GM19397 (cell line): ENCODE results near the gene AGER.
"Not testable (repeated sequence)": the region's sequence is repeated elsewhere in the genome, so short reads cannot be mapped to it uniquely, and the experiment has no call there.

ENCODE experiments used
- ATAC-seq: cut with Tn5 transposase; IDR thresholded peaks from one replicate; pipeline ENCODE4 v1.9.1; 2021; ENCODE audit warnings: mild to moderate bottlenecking, moderate library complexity; ENCODE audit not compliant: unreplicated experiment

The AGER gene

GRCh38 chr6:32187725-32188380 lies 3.8 kb upstream of the AGER start:
- not testable (repeated sequence) for ATAC-seq

GRCh38 chr6:32187009-32187709 lies 3.1 kb upstream of the AGER start:
- ATAC-seq, result no peak

DNA sequence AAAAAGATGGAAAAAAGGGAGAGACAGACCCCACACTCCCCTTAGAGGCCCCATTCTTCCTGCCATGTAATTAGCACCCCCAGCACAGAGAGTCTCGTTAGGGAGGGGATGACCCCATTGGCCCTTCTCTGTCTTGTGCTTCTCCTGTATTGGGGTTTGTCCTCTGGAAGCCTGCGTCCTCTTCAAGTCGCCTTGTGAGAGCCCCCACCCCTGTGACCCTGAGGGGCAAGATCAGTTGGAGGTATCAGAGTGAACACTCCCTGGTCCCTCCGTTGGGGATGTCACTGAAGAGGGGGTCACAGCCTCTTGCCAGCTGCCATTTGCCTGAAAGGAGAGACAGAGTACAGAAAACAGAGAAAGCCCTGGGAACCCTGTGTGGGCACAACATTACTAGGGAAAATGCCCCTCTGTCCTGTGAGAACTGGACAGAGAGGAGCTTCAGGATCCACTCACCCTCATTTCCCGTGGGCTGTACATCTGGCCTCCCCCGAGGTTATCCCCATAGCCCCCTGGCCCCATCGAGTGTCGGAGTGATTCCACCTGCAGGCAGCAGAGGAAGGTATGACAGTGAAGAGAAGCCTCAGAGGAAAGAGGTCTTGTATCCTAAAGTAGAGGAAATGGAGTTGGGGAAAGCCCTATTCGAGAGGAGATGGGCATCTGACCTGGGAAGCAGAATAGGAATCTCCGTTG lies 2.2 kb upstream of the AGER start:
- not testable (repeated sequence) for ATAC-seq

DNA sequence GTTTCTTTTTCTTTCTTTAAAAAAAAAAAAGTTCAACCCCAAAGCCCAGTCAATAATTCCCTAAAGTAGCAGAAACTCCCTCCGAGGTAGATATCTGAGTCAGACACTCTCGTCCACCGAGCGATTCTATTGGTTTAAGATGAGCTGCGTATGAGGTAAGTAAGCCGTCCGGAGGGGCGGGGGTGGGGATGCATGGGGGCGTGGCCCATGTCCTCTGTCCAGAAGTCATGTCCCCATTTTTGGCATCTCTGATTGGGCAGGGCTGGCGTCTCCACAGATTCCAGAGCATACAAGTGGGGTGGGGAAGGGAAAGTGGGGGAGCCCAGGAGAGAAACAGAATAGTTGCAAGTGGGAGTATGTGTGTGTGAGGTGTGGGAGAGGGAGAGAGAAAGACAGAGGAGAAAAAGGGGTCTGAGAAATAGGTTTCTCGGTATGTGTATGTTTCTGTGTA lies 1.7 kb upstream of the AGER start:
- ATAC-seq, result not testable (repeated sequence)

DNA sequence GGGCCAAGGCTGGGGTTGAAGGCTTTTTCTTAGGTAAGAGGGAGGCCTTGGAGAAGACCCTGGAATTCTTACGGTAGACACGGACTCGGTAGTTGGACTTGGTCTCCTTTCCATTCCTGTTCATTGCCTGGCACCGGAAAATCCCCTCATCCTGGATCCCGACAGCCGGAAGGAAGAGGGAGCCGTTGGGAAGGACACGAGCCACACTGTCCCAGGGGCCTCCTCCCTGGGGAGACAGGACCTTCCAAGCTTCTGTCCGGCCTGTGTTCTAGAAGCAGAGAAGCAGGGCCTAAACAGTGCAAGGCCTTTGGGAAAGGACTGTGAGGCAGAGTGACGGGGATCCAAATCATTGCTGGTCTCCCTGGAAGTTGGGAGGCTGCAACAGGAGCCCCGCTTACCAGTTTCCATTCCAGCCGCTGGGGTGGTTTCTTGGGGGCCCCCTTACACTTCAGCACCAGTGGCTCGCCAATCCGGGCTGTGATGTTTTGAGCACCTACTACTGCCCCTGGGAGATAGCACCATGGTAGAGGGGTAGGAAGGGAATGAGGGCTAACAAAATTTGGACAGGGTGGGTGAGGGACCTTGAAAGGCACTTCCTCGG lies 470 bp downstream of the AGER start:
- no peak for ATAC-seq

DNA sequence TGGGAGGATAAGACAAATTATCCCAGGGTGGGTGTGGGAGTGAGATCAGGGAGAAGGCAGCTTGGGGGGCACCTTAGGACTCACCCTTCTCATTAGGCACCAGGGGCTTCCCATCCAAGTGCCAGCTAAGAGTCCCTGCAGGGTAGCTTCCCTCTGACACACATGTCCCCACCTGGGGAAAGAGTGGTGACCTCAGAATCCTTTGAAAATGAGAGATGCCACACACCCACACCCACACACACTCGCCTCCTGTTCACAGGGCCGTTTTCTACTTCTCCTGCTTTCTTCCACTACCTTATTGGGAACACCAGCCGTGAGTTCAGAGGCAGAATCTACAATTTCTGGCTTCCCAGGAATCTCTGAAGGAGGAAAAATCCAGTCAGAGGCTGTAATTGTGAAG lies 1.0 kb downstream of the AGER start:
- ATAC-seq, result no peak

- ATAC-seq, result no peak
These were observed 1.5 kb downstream of the AGER start for GRCh38 chr6:32182555-32182981.

- no peak for ATAC-seq
These were observed 2.0 kb downstream of the AGER start for GRCh38 chr6:32181915-32182529.

DNA sequence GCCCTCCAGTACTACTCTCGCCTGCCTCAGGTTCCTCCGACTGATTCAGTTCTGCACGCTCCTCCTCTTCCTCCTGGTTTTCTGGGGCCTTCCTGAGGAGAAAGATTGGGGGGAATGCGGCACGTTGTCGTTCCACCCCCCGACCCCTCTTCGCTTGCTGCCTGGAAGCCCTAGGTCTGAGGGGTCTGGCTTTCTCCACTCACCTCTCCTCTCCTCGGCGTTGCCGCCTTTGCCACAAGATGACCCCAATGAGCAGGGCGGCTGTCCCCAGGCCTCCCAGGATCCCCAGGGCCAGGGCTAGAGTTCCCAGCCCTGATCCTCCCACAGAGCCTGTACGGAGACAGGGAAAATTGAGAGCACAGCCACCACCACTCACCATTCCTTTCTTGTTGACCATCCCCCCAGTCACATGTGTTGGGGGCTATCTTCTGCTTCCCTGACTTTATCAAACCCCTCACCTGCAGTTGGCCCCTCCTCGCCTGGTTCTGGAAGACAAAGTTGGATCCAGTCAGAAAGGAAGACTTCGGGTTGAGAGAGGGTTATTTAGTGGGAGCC lies 2.8 kb downstream of the AGER start:
- ATAC-seq, result no peak

DNA sequence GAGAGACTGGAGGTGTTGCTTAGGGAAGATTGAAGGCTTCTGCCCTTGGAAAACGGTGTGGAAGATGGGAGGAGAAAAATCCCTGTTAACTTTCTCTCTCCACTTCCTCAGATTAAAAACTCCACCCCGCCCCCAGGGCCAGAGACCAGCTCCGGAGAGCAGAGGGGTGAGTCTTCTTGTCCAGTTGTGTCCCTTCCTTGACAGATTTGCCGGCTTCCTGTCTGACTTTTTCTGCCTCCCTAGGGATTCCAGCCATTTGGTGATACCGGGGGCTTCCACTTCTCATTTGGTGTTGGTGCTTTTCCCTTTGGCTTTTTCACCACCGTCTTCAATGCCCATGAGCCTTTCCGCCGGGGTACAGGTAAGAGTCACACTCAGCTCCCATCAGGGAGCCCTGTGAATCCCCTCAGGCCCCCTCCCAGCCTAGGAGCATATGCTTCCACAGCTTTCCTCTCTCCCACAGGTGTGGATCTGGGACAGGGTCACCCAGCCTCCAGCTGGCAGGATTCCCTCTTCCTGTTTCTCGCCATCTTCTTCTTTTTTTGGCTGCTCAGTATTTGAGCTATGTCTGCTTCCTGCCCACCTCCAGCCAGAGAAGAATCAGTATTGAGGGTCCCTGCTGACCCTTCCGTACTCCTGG lies 4.2 kb downstream of the AGER start:
- no peak for ATAC-seq

- no peak for ATAC-seq
These were observed 5.3 kb downstream of the AGER start for GRCh38 chr6:32178547-32179440.

DNA sequence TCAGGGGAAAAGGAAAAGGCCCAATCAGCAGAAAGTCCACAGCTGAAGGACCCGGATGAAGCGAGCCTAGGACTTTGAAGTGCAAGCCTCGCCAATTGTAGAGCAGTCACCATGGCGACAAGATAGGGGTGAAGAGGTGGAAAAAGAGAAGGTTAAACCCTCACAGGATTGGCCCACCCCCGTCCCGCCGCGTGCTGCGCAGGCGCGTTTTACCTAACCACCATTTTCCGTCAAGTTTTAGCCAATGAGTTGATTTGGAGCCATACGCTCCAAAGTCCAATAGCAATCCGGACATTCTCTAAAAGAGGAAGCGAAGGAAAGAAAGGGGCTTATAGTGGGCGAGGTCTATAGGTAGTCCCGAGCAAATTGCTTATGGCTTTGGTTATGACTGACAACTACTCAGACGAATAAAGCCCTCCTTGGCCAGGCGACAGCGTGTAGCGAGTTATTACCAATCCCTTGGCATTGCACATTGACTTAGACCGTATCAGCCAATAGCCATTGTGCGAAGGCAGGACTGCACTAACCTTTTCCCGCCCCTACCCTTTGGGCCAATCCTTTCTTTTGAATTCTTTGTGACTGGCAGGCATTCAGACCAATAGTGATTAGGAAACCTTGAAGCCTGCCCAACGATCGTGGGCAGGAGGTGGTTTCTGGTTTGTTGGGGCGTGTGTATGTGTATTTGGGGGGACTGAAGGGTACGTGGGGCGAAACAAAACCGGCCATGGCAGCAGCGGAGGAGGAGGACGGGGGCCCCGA lies 6.1 kb downstream of the AGER start, which contains the start of gene RNF5:
TSS of gene RNF5 (plus strand) at position 618 of the 759 bp plus-strand sequence. CDS start at position 725, 107 bp downstream.
- ATAC-seq, result peak; percentile 75

DNA sequence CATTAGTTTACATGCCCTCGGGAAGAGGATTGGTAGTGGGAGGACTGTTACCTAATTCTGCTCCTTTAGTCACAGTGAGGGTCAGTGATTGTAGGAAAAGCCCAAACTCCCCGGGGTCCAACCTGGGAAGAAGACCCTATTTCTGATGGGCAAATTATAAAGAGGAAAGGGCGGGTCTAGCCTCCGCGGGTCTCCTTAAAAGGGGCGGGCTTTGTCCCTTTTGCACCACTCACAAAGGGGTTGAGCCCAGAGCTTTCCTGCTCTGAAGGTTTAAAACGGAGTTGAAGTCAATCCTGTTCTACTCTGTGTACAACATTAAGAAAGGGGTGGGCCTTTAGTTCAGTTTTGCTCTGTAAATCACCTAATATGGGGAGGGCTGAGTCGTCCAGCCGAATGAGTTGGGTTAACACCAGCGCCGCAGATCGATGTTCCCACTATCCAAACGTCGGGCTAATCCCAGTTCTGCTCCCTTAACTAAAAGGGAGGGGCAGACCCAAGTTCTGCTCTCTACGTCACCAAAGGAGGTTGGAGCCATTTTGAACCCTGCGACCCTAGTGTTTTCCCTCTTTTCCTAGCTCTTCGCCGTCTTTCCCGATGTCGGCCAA lies 6.8 kb downstream of the AGER start:
- peak; percentile 2 for ATAC-seq

GRCh38 chr6:32176476-32177182 lies 7.4 kb downstream of the AGER start:
- ATAC-seq, result no peak

DNA sequence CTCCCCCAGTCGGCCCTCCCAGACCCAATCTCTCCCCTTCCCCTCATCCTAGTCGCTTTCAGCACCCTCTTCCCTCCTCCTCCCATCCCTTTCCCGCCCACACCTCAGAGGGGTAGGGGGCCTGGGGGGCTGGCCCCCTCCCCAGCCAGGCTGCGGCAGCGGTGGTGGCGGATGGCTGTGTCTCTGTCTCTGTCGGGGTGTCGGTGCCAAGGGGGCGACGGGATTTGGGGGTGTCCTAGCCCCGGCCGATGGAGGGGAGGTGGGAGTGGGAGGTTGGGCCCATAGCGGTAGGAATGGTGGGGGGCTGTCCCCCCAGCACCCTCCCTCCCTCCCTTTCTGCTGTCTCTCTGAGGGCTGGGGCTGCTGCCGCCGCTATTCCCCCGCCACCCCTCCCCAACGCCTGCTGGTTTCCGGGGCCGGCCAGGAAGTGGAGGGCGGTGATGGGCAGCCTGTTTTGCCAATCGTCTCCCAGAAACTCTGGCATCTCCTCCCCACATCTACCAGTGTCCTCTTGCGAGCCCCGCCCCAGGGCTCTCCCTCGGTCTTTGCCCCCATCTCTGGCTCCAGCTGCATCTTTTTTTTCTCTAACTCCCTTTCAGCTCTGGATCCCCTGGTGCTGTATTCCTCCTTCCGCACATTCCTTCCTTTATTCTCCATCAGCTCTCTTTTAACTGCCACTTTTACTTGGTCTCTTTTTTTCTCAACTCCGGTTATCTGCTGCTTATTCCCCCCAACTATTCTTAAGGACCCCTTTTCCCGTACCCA lies 8.2 kb downstream of the AGER start, which contains the start of gene AGPAT1:
TSS of gene AGPAT1 (minus strand) at position 374 of the 765 bp plus-strand sequence. CDS start 4,588 bp downstream, outside the sequence.
- ATAC-seq, result peak; percentile 42

- ATAC-seq, result no peak
These were observed 8.7 kb downstream of the AGER start for GRCh38 chr6:32175322-32175710.
